Pulmonary artery endothelial cell (primary cell): ENCODE measurements around the gene TTC23. TPM values are rescaled to one million over a fixed set of nuclear protein-coding genes. Genes with fewer than 3 reads are reported as not detected.
"Not testable (repeated sequence)": the region's sequence is repeated elsewhere in the genome, so short reads cannot be mapped to it uniquely, and the experiment has no call there.

Experiments
- DNase-seq: peaks from one replicate; pipeline ENCODE4 v3.0.0-alpha.2; 2011; ENCODE audit warnings: low read depth, low spot score
- total RNA-seq: library from RNA; depleted of rRNA; stranded (reverse); fragments of >200 nt; gene quantifications from 2 replicates; pipeline ENCODE4 v1.2.3, GENCODE V29; 2014

TTC23 gene
- total RNA-seq, 1 donor from 2014 or later: 22.3 TPM

GRCh38 chr15:99197856-99198255 lies 51.5 kb downstream of the TTC23 start:
- DNase-seq: no peak

- DNase-seq: not testable (repeated sequence)
Observed at GRCh38 chr15:99192181-99192580, 57.2 kb downstream of the TTC23 start.

- DNase-seq: no peak
Observed at GRCh38 chr15:99187936-99188335, 61.4 kb downstream of the TTC23 start.

GRCh38 chr15:99185414-99186130 lies 63.8 kb downstream of the TTC23 start:
- DNase-seq: no peak

- no peak for DNase-seq
Observed at GRCh38 chr15:99182791-99183190, 66.6 kb downstream of the TTC23 start.

- no peak for DNase-seq
Observed at GRCh38 chr15:99181545-99181971, 67.8 kb downstream of the TTC23 start.

GRCh38 chr15:99180964-99181306 lies 68.4 kb downstream of the TTC23 start:
- no peak for DNase-seq

- no peak for DNase-seq
Observed at GRCh38 chr15:99180086-99180963, 69.1 kb downstream of the TTC23 start.

GRCh38 chr15:99177679-99178078 lies 71.7 kb downstream of the TTC23 start:
- no peak for DNase-seq

- DNase-seq: no peak
Observed at GRCh38 chr15:99176757-99177156, 72.6 kb downstream of the TTC23 start.

GRCh38 chr15:99174567-99175395 lies 74.6 kb downstream of the TTC23 start:
- DNase-seq: no peak

- DNase-seq: no peak
Observed at GRCh38 chr15:99172989-99173388, 76.4 kb downstream of the TTC23 start.

- no peak for DNase-seq
Observed at GRCh38 chr15:99172171-99172570, 77.2 kb downstream of the TTC23 start.

- DNase-seq: no peak
Observed at GRCh38 chr15:99170476-99171065, 78.8 kb downstream of the TTC23 start.

GRCh38 chr15:99169769-99170311 lies 79.5 kb downstream of the TTC23 start:
- DNase-seq: no peak

- no peak for DNase-seq
Observed at GRCh38 chr15:99168601-99169580, 80.5 kb downstream of the TTC23 start.

GRCh38 chr15:99167640-99168039 lies 81.7 kb downstream of the TTC23 start:
- no peak for DNase-seq

- DNase-seq: no peak
Observed at GRCh38 chr15:99167201-99167600, 82.2 kb downstream of the TTC23 start.

- DNase-seq: peak; percentile 22
Observed at GRCh38 chr15:99165956-99166689, 83.3 kb downstream of the TTC23 start.
